ENCODE results near the gene HNRNPA3. TPM values are rescaled to one million over a fixed set of nuclear protein-coding genes. Genes with fewer than 3 reads are reported as not detected.

Gene HNRNPA3
- polyA plus RNA-seq (2012; rRNA removed): 86.5 and 102 TPM in 2 replicates
- 125 and 185 TPM in 2 replicates for polyA plus RNA-seq (2012; cell fraction: cytosol; rRNA removed)
- polyA plus RNA-seq (2012; cell fraction: nucleus; rRNA removed): 58.1 and 110 TPM in 2 replicates

GRCh38 chr2:177212106-177212890, at the start of gene HNRNPA3:
HNRNPA3 (plus strand) TSS chr2:177212794; CDS start chr2:177212800, 6 bp downstream.
- H3K4me3 ChIP-seq (ENCODE audit: low read depth in 2 of 2, low read length in 1 of 2): peak within 1 kb of the TSS; percentile 72 to 88
- H3K9me3 ChIP-seq: no peaks in the 10 kb centered on the region
- H3K36me3 ChIP-seq (replicated peaks in 1 of 2; ENCODE audit: control insufficient read depth in 1 of 2, insufficient read depth in 2 of 2, low read length in 1 of 2): peaks cover 23 to 37% of the 10 kb centered on the region in 2 experiments
- ChIA-PET POLR2A (interaction anchor here (0.6 to 1.7 kb wide), 11 partner anchors 10 to 399 kb away, joined by 3 to 28 read pairs (median 3); partner anchors contain the start of gene NFE2L2), CTCF (interaction anchor here (1.0 to 1.7 kb wide), 2 partner anchors 48 to 51 kb away, joined by 4 to 10 read pairs; no protein-coding TSS in a partner anchor)
- peaks cover 20% of the 10 kb centered on the region for H3F3A ChIP-seq (replicated peaks; ENCODE audit: insufficient read depth)
- H2AFZ ChIP-seq (ENCODE audit: low read depth): peak within 1 kb of the TSS; percentile 67; the same call in 1 of the 2 replicates
- H3K9me2 ChIP-seq: no peaks in the 10 kb centered on the region
- peak within 1 kb of the TSS; percentile 97 to 99 for H3K27ac ChIP-seq (ENCODE audit: low read depth in 2 of 2, low read length in 1 of 2)
- H3K4me2 ChIP-seq: peak within 1 kb of the TSS; percentile 93
- H3K27me3 ChIP-seq (ENCODE audit: insufficient read depth): no peaks in the 10 kb centered on the region
- H3K4me1 ChIP-seq (ENCODE audit: control insufficient read depth in 1 of 2, insufficient read depth in 2 of 2, low read depth in 1 of 2, low read length in 1 of 2): peaks cover 0 to 23% of the 10 kb centered on the region in 2 experiments; a peak in 3 of 4 replicates
- DNase-seq: peak; percentile 98
- peaks cover 72% of the 10 kb centered on the region for H3K79me2 ChIP-seq (ENCODE audit: insufficient read depth)
- H4K20me1 ChIP-seq (ENCODE audit: insufficient read depth): peaks cover 41% of the 10 kb centered on the region
- peak within 1 kb of the TSS; percentile 97 for H3K9ac ChIP-seq
- WGBS (ENCODE audit: low lambda C conversion rate): 2% methylated on average over 16 of the region's 74 CpGs
- TF ChIP-seq GABPA (IDR thresholded peaks at IDR 0.05; ENCODE audit: low read depth) (peak; percentile 57), REST (IDR thresholded peaks at IDR 0.05; ENCODE audit: low read depth, low read length) (peak; percentile 77; the same call in 1 of the 2 replicates), PBX3 (IDR thresholded peaks at IDR 0.05) (peak; percentile 78), FOSL2 (IDR thresholded peaks at IDR 0.05; ENCODE audit: borderline replicate concordance, low read depth) (no peak), TEAD4 (IDR thresholded peaks at IDR 0.05; ENCODE audit: borderline replicate concordance, insufficient read depth) (no peak), SMC3 (IDR thresholded peaks at IDR 0.05; ENCODE audit: low read depth, low read length) (no peak), NFIC (IDR thresholded peaks at IDR 0.05; ENCODE audit: borderline replicate concordance) (no peak), NRF1 (IDR thresholded peaks at IDR 0.05; ENCODE audit: low read depth, low read length) (0 out of 2 replicates have a peak, but pooled peaks have one; percentile 22), EZH2phosphoT487 (IDR thresholded peaks at IDR 0.05; ENCODE audit: borderline replicate concordance, low read depth) (no peak), GATA2 (CRISPR knock-in tag; IDR thresholded peaks at IDR 0.05) (no peak), JUND (IDR thresholded peaks at IDR 0.05) (no peak), RFX5 (IDR thresholded peaks at IDR 0.05; ENCODE audit: low read length) (peak; percentile 92), USF2 (IDR thresholded peaks at IDR 0.05; ENCODE audit: borderline replicate concordance, low read depth, low read length) (peak; percentile 65), FOXM1 (IDR thresholded peaks at IDR 0.05; ENCODE audit: low read depth) (no peak), YY1 (IDR thresholded peaks at IDR 0.05; ENCODE audit: low read depth) (0 out of 2 replicates have a peak, but pooled peaks have one; percentile 29), RXRA (IDR thresholded peaks at IDR 0.05; ENCODE audit: borderline replicate concordance, low read depth) (no peak), USF1 (IDR thresholded peaks at IDR 0.05; ENCODE audit: borderline replicate concordance, low read depth) (peak; percentile 91), SIN3A (IDR thresholded peaks at IDR 0.05; ENCODE audit: borderline replicate concordance, low read depth, low read length) (no peak), TCF12 (IDR thresholded peaks at IDR 0.05) (no peak), MXI1 (IDR thresholded peaks at IDR 0.05; ENCODE audit: low read depth, low read length) (peak; percentile 91), POLR2AphosphoS5 (IDR thresholded peaks at IDR 0.05; ENCODE audit: low read depth, low read length) (peak; percentile 94), EP300 (IDR thresholded peaks at IDR 0.05; ENCODE audit: borderline replicate concordance in 1 of 2, low read depth in 1 of 2, low read length in 1 of 2) (no peak), RAD21 (IDR thresholded peaks at IDR 0.05; ENCODE audit: low read length) (no peak), RCOR1 (IDR thresholded peaks at IDR 0.05; ENCODE audit: low read length) (no peak), TAF1 (IDR thresholded peaks at IDR 0.05; ENCODE audit: borderline replicate concordance, low read depth, low read length) (peak; percentile 76; the same call in 1 of the 2 replicates)
